Measurements from ENCODE around the gene ASTL.

- TF ChIP-seq CTCF (IDR thresholded peaks at IDR 0.05; ENCODE audit: borderline replicate concordance, extremely low read depth, low read length, poor library complexity, severe bottlenecking) (no peak), EZH2 (IDR thresholded peaks at IDR 0.05; ENCODE audit: borderline replicate concordance, low read depth, low read length, severe bottlenecking) (no peak)
These were observed 29.2 kb upstream of the ASTL start for GRCh38 chr2:96167407-96168013.

Data from DND-41 (cell line).